Measurements from ENCODE around the gene LMX1B.

DNA sequence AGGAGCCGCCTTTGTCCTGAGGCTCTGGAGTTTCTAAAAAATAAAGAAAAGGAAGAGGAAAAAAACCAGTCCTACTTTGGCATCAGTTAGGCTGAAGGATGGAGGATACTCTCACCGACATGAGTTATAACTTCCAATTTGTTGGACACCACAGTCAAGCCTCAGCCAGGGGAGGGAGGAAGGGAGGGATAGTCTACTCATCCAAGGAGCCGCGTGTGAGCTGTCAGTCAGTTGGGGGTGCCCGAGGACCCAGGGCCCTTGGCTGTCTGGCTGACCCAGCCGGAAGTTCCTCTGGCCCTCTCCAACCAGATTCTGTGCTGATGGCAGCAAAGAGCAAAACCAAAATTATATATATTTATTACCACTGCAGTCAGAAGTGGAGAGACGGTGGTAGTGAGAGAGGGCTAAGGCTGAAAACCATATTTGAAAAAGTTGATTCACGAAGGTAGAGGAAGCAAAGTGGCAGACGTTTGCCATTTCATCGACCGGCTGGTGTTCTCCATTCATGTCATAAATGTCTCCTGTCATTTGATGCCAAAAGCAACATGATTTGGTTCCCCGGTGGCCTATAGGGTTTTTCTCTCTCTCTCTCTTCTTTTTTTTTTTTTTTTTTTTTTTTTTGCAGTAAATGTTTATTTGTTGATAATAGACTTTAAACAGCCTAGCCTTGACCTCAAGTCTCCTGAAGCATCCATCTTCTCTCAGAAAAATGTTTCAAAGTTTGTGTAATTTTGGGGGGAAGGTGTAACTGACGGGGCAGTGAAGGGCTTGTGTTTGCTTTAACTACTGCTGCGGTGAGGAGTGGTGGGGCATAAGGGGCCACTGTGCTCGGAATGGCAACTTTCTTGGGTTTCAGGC, 7.6 kb downstream of the LMX1B start:
- TF ChIP-seq, protein P1, sequence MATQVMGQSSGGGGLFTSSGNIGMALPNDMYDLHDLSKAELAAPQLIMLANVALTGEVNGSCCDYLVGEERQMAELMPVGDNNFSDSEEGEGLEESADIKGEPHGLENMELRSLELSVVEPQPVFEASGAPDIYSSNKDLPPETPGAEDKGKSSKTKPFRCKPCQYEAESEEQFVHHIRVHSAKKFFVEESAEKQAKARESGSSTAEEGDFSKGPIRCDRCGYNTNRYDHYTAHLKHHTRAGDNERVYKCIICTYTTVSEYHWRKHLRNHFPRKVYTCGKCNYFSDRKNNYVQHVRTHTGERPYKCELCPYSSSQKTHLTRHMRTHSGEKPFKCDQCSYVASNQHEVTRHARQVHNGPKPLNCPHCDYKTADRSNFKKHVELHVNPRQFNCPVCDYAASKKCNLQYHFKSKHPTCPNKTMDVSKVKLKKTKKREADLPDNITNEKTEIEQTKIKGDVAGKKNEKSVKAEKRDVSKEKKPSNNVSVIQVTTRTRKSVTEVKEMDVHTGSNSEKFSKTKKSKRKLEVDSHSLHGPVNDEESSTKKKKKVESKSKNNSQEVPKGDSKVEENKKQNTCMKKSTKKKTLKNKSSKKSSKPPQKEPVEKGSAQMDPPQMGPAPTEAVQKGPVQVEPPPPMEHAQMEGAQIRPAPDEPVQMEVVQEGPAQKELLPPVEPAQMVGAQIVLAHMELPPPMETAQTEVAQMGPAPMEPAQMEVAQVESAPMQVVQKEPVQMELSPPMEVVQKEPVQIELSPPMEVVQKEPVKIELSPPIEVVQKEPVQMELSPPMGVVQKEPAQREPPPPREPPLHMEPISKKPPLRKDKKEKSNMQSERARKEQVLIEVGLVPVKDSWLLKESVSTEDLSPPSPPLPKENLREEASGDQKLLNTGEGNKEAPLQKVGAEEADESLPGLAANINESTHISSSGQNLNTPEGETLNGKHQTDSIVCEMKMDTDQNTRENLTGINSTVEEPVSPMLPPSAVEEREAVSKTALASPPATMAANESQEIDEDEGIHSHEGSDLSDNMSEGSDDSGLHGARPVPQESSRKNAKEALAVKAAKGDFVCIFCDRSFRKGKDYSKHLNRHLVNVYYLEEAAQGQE (IDR thresholded peaks at IDR 0.05; ENCODE audit: insufficient read depth in 1 of 2, low read depth in 2 of 2, low read length in 2 of 2): no peak
- TF ChIP-seq SIN3A (IDR thresholded peaks at IDR 0.05; ENCODE audit: borderline replicate concordance, insufficient read depth, low read length): no peak
- TF ChIP-seq POLR2AphosphoS5 (IDR thresholded peaks at IDR 0.05; ENCODE audit: low read depth, low read length): no peak
- TF ChIP-seq FOXP2 (optimal IDR thresholded peaks at IDR 0.05; ENCODE audit: borderline replicate concordance, extremely low read depth, extremely low read length, insufficient read depth): no peak

Data from PFSK-1 (cell line).